ENCODE data around the gene GMDS. TPM values are rescaled to one million over a fixed set of nuclear protein-coding genes. Genes with fewer than 3 reads are reported as not detected.

The GMDS gene
- total RNA-seq, 2 donors from 2014 or later: 25.4 to 29.5 TPM

DNA sequence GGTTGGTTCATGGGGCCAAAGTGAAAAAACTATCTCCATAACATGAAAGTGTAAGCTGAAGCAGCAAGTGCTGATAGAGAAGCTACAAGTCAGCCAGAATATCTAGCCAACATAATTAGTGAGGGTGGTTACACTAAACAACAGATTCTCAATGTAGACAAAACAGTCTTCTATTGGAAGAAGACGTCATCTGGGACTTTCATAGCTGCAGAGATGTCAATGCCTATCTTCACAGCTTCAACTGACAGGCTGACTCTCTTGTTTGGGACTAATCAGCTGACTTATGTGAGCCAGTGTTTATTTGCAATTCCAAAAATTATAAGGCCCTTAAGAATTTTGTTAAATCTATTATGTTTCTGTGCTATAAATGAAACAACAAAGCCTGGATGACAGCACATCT, 63.2 kb downstream of the GMDS start:
- Mint-ChIP-seq H3K27me3 (ENCODE audit: insufficient read depth) (no peaks in the 10 kb centered on the region), H3K27ac (no peak overlapping the region), H3K9me3 (peaks cover 11% of the 10 kb centered on the region), H3K4me1 (no peaks in the 10 kb centered on the region), H3K4me3 (no peak overlapping the region), H3K36me3 (ENCODE audit: low read depth) (peaks cover 4% of the 10 kb centered on the region)
- Histone ChIP-seq H3K9ac (ENCODE audit: extremely low read depth, low read length, poor library complexity, severe bottlenecking) (no peak overlapping the region), H3K4me3 (ENCODE audit: low read length) (no peak overlapping the region), H3K9me3 (ENCODE audit: control insufficient read depth, low read length) (peaks cover 16% of the 10 kb centered on the region), H3K4me1 (ENCODE audit: control insufficient read depth, insufficient read depth, low read length) (no peaks in the 10 kb centered on the region), H3K27ac (ENCODE audit: low read depth, low read length) (no peak overlapping the region), H3K27me3 (ENCODE audit: control insufficient read depth, insufficient read depth, low read length, poor library complexity, severe bottlenecking) (no peaks in the 10 kb centered on the region), H3K36me3 (ENCODE audit: control insufficient read depth, insufficient read depth, low read length) (no peaks in the 10 kb centered on the region)
- WGBS, 2 experiments (ENCODE audit: insufficient coverage in 1 of 2, insufficient read length in 1 of 2): 89 to 90% methylated on average over 1 of the region's 1 CpG
- DNase-seq: no peak
- TF ChIP-seq, protein P1, sequence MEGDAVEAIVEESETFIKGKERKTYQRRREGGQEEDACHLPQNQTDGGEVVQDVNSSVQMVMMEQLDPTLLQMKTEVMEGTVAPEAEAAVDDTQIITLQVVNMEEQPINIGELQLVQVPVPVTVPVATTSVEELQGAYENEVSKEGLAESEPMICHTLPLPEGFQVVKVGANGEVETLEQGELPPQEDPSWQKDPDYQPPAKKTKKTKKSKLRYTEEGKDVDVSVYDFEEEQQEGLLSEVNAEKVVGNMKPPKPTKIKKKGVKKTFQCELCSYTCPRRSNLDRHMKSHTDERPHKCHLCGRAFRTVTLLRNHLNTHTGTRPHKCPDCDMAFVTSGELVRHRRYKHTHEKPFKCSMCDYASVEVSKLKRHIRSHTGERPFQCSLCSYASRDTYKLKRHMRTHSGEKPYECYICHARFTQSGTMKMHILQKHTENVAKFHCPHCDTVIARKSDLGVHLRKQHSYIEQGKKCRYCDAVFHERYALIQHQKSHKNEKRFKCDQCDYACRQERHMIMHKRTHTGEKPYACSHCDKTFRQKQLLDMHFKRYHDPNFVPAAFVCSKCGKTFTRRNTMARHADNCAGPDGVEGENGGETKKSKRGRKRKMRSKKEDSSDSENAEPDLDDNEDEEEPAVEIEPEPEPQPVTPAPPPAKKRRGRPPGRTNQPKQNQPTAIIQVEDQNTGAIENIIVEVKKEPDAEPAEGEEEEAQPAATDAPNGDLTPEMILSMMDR (conservative IDR thresholded peaks at IDR 0.05): no peak

DNA sequence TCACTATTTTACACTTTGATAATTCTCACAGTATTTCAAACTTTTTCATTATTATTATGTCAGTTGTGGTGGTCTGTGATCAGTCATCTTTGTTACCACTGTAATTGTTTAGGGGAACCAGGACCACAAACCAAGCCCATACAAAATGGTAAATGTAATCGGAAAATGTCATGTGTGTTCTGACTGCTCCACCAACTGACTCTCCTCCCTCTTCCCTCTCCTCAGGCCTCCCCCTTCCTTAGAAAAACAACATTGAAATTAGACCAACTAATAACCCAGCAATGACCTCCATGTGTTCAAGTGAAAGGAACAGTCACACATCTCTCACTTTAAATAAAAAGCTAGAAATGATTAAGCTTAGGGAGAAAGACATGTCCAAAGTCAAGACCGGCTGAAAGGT, 63.8 kb downstream of the GMDS start:
- Mint-ChIP-seq H3K36me3 (ENCODE audit: low read depth) (peaks cover 4% of the 10 kb centered on the region), H3K4me3 (no peak overlapping the region), H3K9me3 (peaks cover 11% of the 10 kb centered on the region), H3K27me3 (ENCODE audit: insufficient read depth) (no peaks in the 10 kb centered on the region), H3K27ac (no peak overlapping the region), H3K4me1 (no peaks in the 10 kb centered on the region)
- H3K27ac ChIP-seq (ENCODE audit: low read depth, low read length): no peak overlapping the region
- no peaks in the 10 kb centered on the region for H3K27me3 ChIP-seq (ENCODE audit: control insufficient read depth, insufficient read depth, low read length, poor library complexity, severe bottlenecking)
- H3K9me3 ChIP-seq (ENCODE audit: control insufficient read depth, low read length): peaks cover 16% of the 10 kb centered on the region
- no peak overlapping the region for H3K4me3 ChIP-seq (ENCODE audit: low read length)
- no peaks in the 10 kb centered on the region for H3K4me1 ChIP-seq (ENCODE audit: control insufficient read depth, insufficient read depth, low read length)
- 80 to 100% methylated on average over 1 to 2 of the region's 2 CpGs for WGBS, 2 experiments (ENCODE audit: insufficient coverage in 1 of 2, insufficient read length in 1 of 2)
- no peak for DNase-seq
- H3K36me3 ChIP-seq (ENCODE audit: control insufficient read depth, insufficient read depth, low read length): no peaks in the 10 kb centered on the region
- TF ChIP-seq, protein P1 (conservative IDR thresholded peaks at IDR 0.05): no peak
- no peak overlapping the region for H3K9ac ChIP-seq (ENCODE audit: extremely low read depth, low read length, poor library complexity, severe bottlenecking)

DNA sequence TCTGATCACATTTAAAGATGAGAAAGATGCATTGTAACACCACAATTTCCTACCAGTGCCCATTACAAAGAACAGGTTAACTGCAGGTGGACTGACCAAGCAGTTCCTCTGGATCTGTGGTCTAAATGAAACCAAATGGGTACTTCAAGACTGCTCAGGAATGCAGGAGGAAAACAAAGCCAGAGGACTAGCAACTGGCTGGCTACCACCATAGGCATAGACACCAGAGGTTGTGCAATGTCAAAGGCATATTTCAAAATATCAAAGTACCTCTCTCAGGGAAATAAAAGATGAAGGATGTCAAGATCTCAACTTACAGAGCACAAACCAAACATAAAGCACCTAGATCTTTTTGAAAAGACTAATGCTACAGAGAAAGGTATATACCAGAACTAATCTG, 65.5 kb downstream of the GMDS start:
- Histone ChIP-seq H3K4me1 (ENCODE audit: control insufficient read depth, insufficient read depth, low read length) (no peaks in the 10 kb centered on the region), H3K27ac (ENCODE audit: low read depth, low read length) (no peak overlapping the region), H3K4me3 (ENCODE audit: low read length) (no peak overlapping the region), H3K9ac (ENCODE audit: extremely low read depth, low read length, poor library complexity, severe bottlenecking) (no peak overlapping the region), H3K9me3 (ENCODE audit: control insufficient read depth, low read length) (peaks cover 16% of the 10 kb centered on the region), H3K36me3 (ENCODE audit: control insufficient read depth, insufficient read depth, low read length) (no peaks in the 10 kb centered on the region), H3K27me3 (ENCODE audit: control insufficient read depth, insufficient read depth, low read length, poor library complexity, severe bottlenecking) (no peaks in the 10 kb centered on the region)
- Mint-ChIP-seq H3K27ac (no peak overlapping the region), H3K36me3 (ENCODE audit: low read depth) (peaks cover 4% of the 10 kb centered on the region), H3K9me3 (peaks cover 11% of the 10 kb centered on the region), H3K4me1 (no peaks in the 10 kb centered on the region), H3K27me3 (ENCODE audit: insufficient read depth) (no peaks in the 10 kb centered on the region), H3K4me3 (no peak overlapping the region)
- TF ChIP-seq, protein P1 (conservative IDR thresholded peaks at IDR 0.05): no peak
- no peak for DNase-seq

Measured in endodermal cell (in vitro differentiated cells).